GM12878 (cell line): ENCODE measurements around the gene TENT4B. TPM values are rescaled to one million over a fixed set of nuclear protein-coding genes. Genes with fewer than 3 reads are reported as not detected.

Experiments
- BCL3 ChIP-seq: IDR thresholded peaks from 2 replicates; pipeline ENCODE4 v1.6.1; 2011; ENCODE audit warnings: borderline replicate concordance, low read depth, mild to moderate bottlenecking, moderate library complexity, low read length; ENCODE audit not compliant: insufficient read depth, poor library complexity, severe bottlenecking
- CBX5 ChIP-seq: sonication (generic); IDR thresholded peaks from 2 replicates; pipeline ENCODE4 v1.6.1; 2016; ENCODE audit warnings: low read depth, moderate library complexity, mild to moderate bottlenecking, inconsistent platforms
- CHD1 ChIP-seq: IDR thresholded peaks from 2 replicates; pipeline ENCODE4 v1.6.1; 2012; ENCODE audit warnings: low read depth, low read length, improper control_type of control experiment
- EED ChIP-seq: sonication (generic); IDR thresholded peaks from 2 replicates; pipeline ENCODE4 v1.6.1; 2016; ENCODE audit warnings: antibody characterized with exemption, low read depth
- EP300 ChIP-seq, 2 experiments: fragments of 150-350 bp in 1 of 2; IDR thresholded peaks; 2 replicates each; pipeline ENCODE4 v1.6.1; 2011 to 2012; ENCODE audit warnings: low read depth in 2 of 2, low read length in 2 of 2, borderline replicate concordance in 1 of 2, improper control_type of control experiment in 1 of 2, inconsistent platforms in 1 of 2; ENCODE audit not compliant: control insufficient read depth in 1 of 2
- IRF3 ChIP-seq: fragments of 450-650 bp; IDR thresholded peaks from 2 replicates; pipeline ENCODE4 v1.6.1; 2014; ENCODE audit warnings: mild to moderate bottlenecking
- IRF5 ChIP-seq: fragments of 450-650 bp; IDR thresholded peaks from 2 replicates; pipeline ENCODE4 v1.6.1; 2017; ENCODE audit warnings: borderline replicate concordance
- MYC ChIP-seq: IDR thresholded peaks from 2 replicates; pipeline ENCODE4 v1.6.1; 2011; ENCODE audit warnings: mild to moderate bottlenecking, low read length, moderate library complexity, inconsistent platforms; ENCODE audit not compliant: insufficient read depth, insufficient replicate concordance, insufficient read length, severe bottlenecking
- SPI1 ChIP-seq: IDR thresholded peaks from 2 replicates; pipeline ENCODE4 v1.6.1; 2011; ENCODE audit warnings: low read depth, mild to moderate bottlenecking, low read length, moderate library complexity, borderline replicate concordance; ENCODE audit not compliant: insufficient read depth
- TARDBP ChIP-seq: IDR thresholded peaks from 2 replicates; pipeline ENCODE4 v1.6.1; 2016; ENCODE audit warnings: borderline replicate concordance
- YY1 ChIP-seq: IDR thresholded peaks from 2 replicates; pipeline ENCODE4 v1.6.1; 2011; ENCODE audit warnings: low read depth, mild to moderate bottlenecking, low read length
- ZNF384 ChIP-seq: IDR thresholded peaks from 2 replicates; pipeline ENCODE4 v1.6.1; 2012; ENCODE audit warnings: low read depth, mild to moderate bottlenecking, low read length, improper control_type of control experiment, borderline replicate concordance
- polyA plus RNA-seq, 11 experiments: library from polyadenylated mRNA; depleted of rRNA in 4 of 11; unstranded in 6 of 11; stranded (reverse) in 5 of 11; fragments of >200 nt; fragmentation: Nextera tagmentation in 4 of 11; fragmentation: Illumina TruSeq in 1 of 11; extraction: Ambion mirVana in 4 of 11; extraction: Trizol in 1 of 11; gene quantifications; 1 replicate in 1 of 11; 2 replicates in 10 of 11; pipeline versions ENCODE4 v1.2.1 to v1.2.3, GENCODE V29; 2011 to 2016; ENCODE audit warnings: inconsistent platforms in 2 of 11, missing spikeins in 2 of 11, low read depth in 1 of 11
- small RNA-seq: library from RNA; depleted of rRNA; stranded (forward); fragments of <200 nt; gene quantifications from one replicate; pipeline ENCODE3, GENCODE V24; 2014
- total RNA-seq, 4 experiments: library from RNA; depleted of rRNA in 3 of 4; stranded (reverse); fragments of >200 nt in 3 of 4; fragmentation: Illumina TruSeq in 1 of 4; extraction: Trizol in 1 of 4; gene quantifications; 2 replicates each; pipeline versions ENCODE4 v1.2.1 to v1.2.3, GENCODE V29; 2013 to 2021

TENT4B gene
- total and polyA plus RNA-seq, 10 of the 15 experiments (the other 5 are each of a cell fraction or from before 2014, with no cell fraction given), result 4.4 to 16.7 (median 10.8) TPM

GRCh38 chr16:50280932-50281331, 127.8 kb downstream of the TENT4B start (continued):
- TF ChIP-seq CHD1 (no peak), CBX5 (no peak), BCL3 (no peak), YY1 (no peak), MYC (no peak), ZNF384 (no peak), IRF5 (no peak), IRF3 (no peak), SPI1 (no peak), EP300 (IDR thresholded peaks at IDR 0.05; ENCODE audit: borderline replicate concordance in 1 of 2, control insufficient read depth in 1 of 2, low read depth in 2 of 2, low read length in 2 of 2) (no peak), EED (no peak), TARDBP (no peak)

Small RNAs within 50 kb of the gene (small RNA-seq; reads per million reads assigned to genes)
- gene RF00156 (not detected), gene RPL10P14 (not detected)

Other genes starting within 250 kb of the TENT4B start
- gene CNEP1R1, start 128.1 kb upstream of the TENT4B start, total RNA-seq (2014; rRNA removed), result 18.1 and 19.8 TPM in 2 replicates
- gene CNEP1R1, start 128.1 kb upstream of the TENT4B start, total RNA-seq (2014; rRNA removed; fragmentation: Illumina TruSeq; extraction: Trizol), result 17.1 and 17.5 TPM in 2 replicates
- gene CNEP1R1, start 128.1 kb upstream of the TENT4B start, total RNA-seq (2021), result 13.7 and 14.0 TPM in 2 replicates
- 29.2 and 39.7 TPM in 2 replicates for gene CNEP1R1, start 128.1 kb upstream of the TENT4B start, polyA plus RNA-seq (2011; rRNA removed)
- gene CNEP1R1, start 128.1 kb upstream of the TENT4B start, polyA plus RNA-seq (2014; fragmentation: Illumina TruSeq; extraction: Trizol), result 13.8 and 17.0 TPM in 2 replicates
- gene CNEP1R1, start 128.1 kb upstream of the TENT4B start, polyA plus RNA-seq (2014; fragmentation: Nextera tagmentation; extraction: Ambion mirVana), result 10 to 100 TPM; 11.5 to 15.7 TPM
- 13.1 and 14.1 TPM in 2 replicates for gene CNEP1R1, start 128.1 kb upstream of the TENT4B start, polyA plus RNA-seq (2014; rRNA removed)
- gene CNEP1R1, start 128.1 kb upstream of the TENT4B start, polyA plus RNA-seq (2016; fragmentation: Nextera tagmentation; extraction: Ambion mirVana), result 10 to 100 TPM; 15.4 to 16.8 TPM
- gene HEATR3, start 87.3 kb upstream of the TENT4B start, total RNA-seq (2014; rRNA removed), result 21.9 and 23.4 TPM in 2 replicates
- 16.0 and 19.2 TPM in 2 replicates for gene HEATR3, start 87.3 kb upstream of the TENT4B start, total RNA-seq (2014; rRNA removed; fragmentation: Illumina TruSeq; extraction: Trizol)
- gene HEATR3, start 87.3 kb upstream of the TENT4B start, total RNA-seq (2021), result 20.4 and 21.6 TPM in 2 replicates
- gene HEATR3, start 87.3 kb upstream of the TENT4B start, polyA plus RNA-seq (2011; rRNA removed), result 19.6 and 27.8 TPM in 2 replicates
- gene HEATR3, start 87.3 kb upstream of the TENT4B start, polyA plus RNA-seq (2014; fragmentation: Illumina TruSeq; extraction: Trizol), result 16.6 and 30.0 TPM in 2 replicates
- gene HEATR3, start 87.3 kb upstream of the TENT4B start, polyA plus RNA-seq (2014; fragmentation: Nextera tagmentation; extraction: Ambion mirVana), result 1 to 10 TPM; 1.5 to 5.0 TPM
- gene HEATR3, start 87.3 kb upstream of the TENT4B start, polyA plus RNA-seq (2014; rRNA removed), result 12.2 and 16.2 TPM in 2 replicates
- 10 to 100 TPM; 12.5 to 12.8 TPM for gene HEATR3, start 87.3 kb upstream of the TENT4B start, polyA plus RNA-seq (2016; fragmentation: Nextera tagmentation; extraction: Ambion mirVana)
- 44.2 and 47.1 TPM in 2 replicates for gene ADCY7, start 113.2 kb downstream of the TENT4B start, total RNA-seq (2014; rRNA removed)
- 16.0 and 17.2 TPM in 2 replicates for gene ADCY7, start 113.2 kb downstream of the TENT4B start, total RNA-seq (2014; rRNA removed; fragmentation: Illumina TruSeq; extraction: Trizol)
- 71.2 and 87.9 TPM in 2 replicates for gene ADCY7, start 113.2 kb downstream of the TENT4B start, total RNA-seq (2021)
- gene ADCY7, start 113.2 kb downstream of the TENT4B start, polyA plus RNA-seq (2011; rRNA removed), result 16.9 and 18.7 TPM in 2 replicates
- 16.8 and 19.6 TPM in 2 replicates for gene ADCY7, start 113.2 kb downstream of the TENT4B start, polyA plus RNA-seq (2014; fragmentation: Illumina TruSeq; extraction: Trizol)
- gene ADCY7, start 113.2 kb downstream of the TENT4B start, polyA plus RNA-seq (2014; fragmentation: Nextera tagmentation; extraction: Ambion mirVana), result 1 to 10 TPM; 1.2 to 1.3 TPM
- gene ADCY7, start 113.2 kb downstream of the TENT4B start, polyA plus RNA-seq (2014; rRNA removed), result 45.5 and 52.1 TPM in 2 replicates
- 10 to 100 TPM; 29.2 to 32.7 TPM for gene ADCY7, start 113.2 kb downstream of the TENT4B start, polyA plus RNA-seq (2016; fragmentation: Nextera tagmentation; extraction: Ambion mirVana)
- 54.3 and 56.3 TPM in 2 replicates for gene BRD7, start 215.7 kb downstream of the TENT4B start, total RNA-seq (2014; rRNA removed)
- 74.5 and 74.7 TPM in 2 replicates for gene BRD7, start 215.7 kb downstream of the TENT4B start, total RNA-seq (2014; rRNA removed; fragmentation: Illumina TruSeq; extraction: Trizol)
- gene BRD7, start 215.7 kb downstream of the TENT4B start, total RNA-seq (2021), result 65.2 and 67.4 TPM in 2 replicates
- 64.4 and 85.4 TPM in 2 replicates for gene BRD7, start 215.7 kb downstream of the TENT4B start, polyA plus RNA-seq (2011; rRNA removed)
- gene BRD7, start 215.7 kb downstream of the TENT4B start, polyA plus RNA-seq (2014; fragmentation: Illumina TruSeq; extraction: Trizol), result 74.6 and 113 TPM in 2 replicates
- gene BRD7, start 215.7 kb downstream of the TENT4B start, polyA plus RNA-seq (2014; fragmentation: Nextera tagmentation; extraction: Ambion mirVana), result 10 to 100 TPM; 16.9 to 36.5 TPM
- gene BRD7, start 215.7 kb downstream of the TENT4B start, polyA plus RNA-seq (2014; rRNA removed), result 44.4 and 47.8 TPM in 2 replicates
- gene BRD7, start 215.7 kb downstream of the TENT4B start, polyA plus RNA-seq (2016; fragmentation: Nextera tagmentation; extraction: Ambion mirVana), result 10 to 100 TPM; 18.9 to 47.6 TPM